HuH-7 (cell line): ENCODE measurements around the gene SF3B1.
"Not testable (repeated sequence)": the region's sequence is repeated elsewhere in the genome, so short reads cannot be mapped to it uniquely, and the experiment has no call there.

Experiments
- DNase-seq: peaks from one replicate; pipeline ENCODE4 v3.0.0; 2011; ENCODE audit warnings: low spot score

Gene SF3B1, protein sequence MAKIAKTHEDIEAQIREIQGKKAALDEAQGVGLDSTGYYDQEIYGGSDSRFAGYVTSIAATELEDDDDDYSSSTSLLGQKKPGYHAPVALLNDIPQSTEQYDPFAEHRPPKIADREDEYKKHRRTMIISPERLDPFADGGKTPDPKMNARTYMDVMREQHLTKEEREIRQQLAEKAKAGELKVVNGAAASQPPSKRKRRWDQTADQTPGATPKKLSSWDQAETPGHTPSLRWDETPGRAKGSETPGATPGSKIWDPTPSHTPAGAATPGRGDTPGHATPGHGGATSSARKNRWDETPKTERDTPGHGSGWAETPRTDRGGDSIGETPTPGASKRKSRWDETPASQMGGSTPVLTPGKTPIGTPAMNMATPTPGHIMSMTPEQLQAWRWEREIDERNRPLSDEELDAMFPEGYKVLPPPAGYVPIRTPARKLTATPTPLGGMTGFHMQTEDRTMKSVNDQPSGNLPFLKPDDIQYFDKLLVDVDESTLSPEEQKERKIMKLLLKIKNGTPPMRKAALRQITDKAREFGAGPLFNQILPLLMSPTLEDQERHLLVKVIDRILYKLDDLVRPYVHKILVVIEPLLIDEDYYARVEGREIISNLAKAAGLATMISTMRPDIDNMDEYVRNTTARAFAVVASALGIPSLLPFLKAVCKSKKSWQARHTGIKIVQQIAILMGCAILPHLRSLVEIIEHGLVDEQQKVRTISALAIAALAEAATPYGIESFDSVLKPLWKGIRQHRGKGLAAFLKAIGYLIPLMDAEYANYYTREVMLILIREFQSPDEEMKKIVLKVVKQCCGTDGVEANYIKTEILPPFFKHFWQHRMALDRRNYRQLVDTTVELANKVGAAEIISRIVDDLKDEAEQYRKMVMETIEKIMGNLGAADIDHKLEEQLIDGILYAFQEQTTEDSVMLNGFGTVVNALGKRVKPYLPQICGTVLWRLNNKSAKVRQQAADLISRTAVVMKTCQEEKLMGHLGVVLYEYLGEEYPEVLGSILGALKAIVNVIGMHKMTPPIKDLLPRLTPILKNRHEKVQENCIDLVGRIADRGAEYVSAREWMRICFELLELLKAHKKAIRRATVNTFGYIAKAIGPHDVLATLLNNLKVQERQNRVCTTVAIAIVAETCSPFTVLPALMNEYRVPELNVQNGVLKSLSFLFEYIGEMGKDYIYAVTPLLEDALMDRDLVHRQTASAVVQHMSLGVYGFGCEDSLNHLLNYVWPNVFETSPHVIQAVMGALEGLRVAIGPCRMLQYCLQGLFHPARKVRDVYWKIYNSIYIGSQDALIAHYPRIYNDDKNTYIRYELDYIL

GRCh38 chr2:197434541-197435513, at the start of gene SF3B1:
Gene SF3B1 (minus strand): TSS chr2:197435028. CDS start chr2:197434999, 29 bp downstream.
- peak; percentile 91 for DNase-seq

- DNase-seq: not testable (repeated sequence)
Measured at GRCh38 chr2:197484248-197484647, 49.4 kb upstream of the SF3B1 start.

GRCh38 chr2:197480165-197481036, 45.6 kb upstream of the SF3B1 start:
- DNase-seq: no peak

GRCh38 chr2:197477797-197478196, 43.0 kb upstream of the SF3B1 start:
- DNase-seq: no peak

DNA sequence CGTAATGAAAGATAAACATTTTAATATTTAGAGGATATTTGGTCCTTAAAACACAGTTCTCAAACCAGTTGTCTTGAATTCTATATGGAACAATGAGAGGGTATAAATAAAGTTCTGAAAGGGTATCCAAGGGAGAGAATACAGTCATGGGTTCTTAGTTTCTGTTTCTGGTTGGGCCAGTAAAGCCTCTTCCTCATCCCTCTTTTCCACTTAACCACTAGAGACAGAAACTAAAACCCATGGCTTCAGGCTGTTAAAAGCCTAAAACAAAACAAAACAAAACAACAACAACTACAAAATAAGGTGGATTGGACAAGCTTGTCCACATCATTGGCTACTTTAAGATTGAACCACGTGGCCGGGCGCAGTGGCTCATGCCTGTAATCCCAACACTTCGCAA, 37.3 kb upstream of the SF3B1 start:
- DNase-seq: no peak

GRCh38 chr2:197464175-197464574, 29.3 kb upstream of the SF3B1 start:
- DNase-seq: no peak

GRCh38 chr2:197461057-197461456, 26.2 kb upstream of the SF3B1 start:
- DNase-seq: no peak

GRCh38 chr2:197460649-197461048, 25.8 kb upstream of the SF3B1 start:
- DNase-seq: no peak

DNA sequence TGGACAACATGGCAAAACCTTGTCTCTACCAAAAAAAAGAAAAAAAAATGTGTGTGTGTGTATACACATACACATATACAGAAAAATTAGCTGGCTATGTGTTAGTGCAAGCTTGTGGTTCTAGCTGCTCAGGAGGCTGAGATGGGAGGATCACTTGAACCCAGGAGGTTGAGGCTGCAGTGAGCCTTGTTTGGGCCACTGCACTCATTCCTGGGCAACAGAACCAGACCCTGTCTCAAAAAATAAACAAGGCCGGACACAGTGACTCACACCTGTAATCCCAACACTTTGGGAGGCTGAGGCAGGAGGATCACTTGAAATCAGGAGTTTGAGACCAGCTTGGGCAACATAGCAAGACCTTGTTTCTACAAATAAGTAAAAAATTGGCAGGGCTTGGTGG, 20.6 kb upstream of the SF3B1 start:
- no peak for DNase-seq

- DNase-seq: no peak
Measured at GRCh38 chr2:197454923-197455322, 20.1 kb upstream of the SF3B1 start.

DNA sequence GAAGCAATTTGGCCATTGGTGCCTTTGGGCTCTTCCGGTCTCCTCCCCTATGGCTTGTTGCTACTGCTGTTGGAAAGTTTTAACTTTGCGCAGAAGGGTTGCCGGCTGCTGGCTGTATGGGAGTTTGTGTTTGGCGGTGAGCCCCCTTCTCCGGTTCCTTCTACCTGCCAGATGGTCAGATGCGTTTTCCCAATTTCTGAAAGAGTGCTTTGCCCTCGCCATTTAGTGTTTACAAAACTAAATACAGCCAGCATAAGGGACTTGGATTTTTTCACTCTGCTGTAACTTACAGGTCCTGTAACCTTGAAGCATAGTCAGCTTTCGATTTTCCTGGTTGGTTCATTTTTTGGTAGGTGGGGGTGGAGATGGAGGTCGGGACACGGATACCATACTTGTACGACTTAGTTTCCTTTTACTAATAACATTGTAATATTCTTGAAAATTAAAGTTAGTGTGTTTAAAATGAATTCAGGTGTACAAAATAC, 19.1 kb upstream of the SF3B1 start:
- DNase-seq: peak; percentile 28

DNA sequence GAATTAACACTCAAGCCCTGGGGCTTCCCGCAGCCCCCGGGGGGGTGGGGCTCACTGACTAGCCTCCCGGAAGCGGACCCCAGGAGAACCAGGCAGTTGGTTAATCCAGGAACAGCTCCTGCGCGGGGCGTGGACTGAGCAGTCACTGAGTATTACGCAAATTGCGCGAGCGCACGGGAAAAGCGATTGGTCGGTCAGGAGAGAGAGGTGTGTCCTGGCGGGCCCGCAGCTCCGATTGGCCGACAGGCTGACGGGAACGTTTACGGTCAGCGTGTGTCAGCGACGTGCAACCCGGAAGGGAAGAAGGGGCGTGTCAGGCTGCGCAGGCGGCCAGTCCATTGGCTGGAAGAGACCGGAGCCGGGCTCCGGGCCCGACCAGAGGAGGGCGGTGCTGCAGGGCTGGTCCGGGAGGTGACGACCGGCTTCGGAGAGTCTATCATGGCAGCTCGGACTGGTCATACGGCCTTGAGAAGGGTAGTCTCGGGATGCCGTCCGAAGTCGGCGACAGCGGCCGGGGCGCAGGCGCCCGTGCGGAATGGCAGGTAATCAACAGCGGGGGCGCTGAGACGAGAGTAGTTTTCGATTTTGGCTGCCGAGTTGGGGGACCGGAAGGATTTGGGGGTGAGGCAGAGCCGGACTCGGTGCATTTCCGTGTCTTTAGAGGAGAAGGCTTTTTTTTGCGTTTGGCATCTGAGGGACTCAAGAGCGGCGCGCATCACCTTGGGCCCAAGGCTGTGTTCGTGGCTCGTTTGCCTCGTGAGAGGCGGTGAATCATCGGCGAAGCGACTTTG, 18.5 kb upstream of the SF3B1 start, which contains the start of gene COQ10B:
Gene COQ10B (plus strand): TSS at position 430 of the 791 bp plus-strand sequence. CDS start 9 bp downstream, at position 439.
- DNase-seq: peak; percentile 84

GRCh38 chr2:197452754-197453122, 17.9 kb upstream of the SF3B1 start:
- DNase-seq: no peak

GRCh38 chr2:197450935-197451358, 16.1 kb upstream of the SF3B1 start:
- not testable (repeated sequence) for DNase-seq

DNA sequence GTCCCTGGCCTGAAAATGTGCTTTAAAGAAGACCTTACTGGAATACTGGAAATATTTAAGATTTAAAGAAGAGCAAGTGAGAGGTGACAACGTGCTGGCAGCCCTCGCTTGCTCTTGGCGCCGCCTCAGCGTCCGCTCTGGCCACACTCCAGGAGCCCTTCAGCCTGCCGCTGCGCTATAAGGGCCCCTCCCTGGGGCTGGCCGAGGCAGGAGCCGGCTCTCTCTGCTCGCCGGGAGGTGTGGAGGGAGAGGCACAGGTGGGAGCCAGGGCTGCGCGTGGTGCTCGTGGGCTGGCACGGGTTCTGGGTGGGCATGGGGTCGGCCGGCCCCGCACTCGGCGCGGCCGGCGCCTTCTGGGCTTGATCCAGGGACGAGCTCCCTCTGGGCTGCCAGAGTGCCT, 15.6 kb upstream of the SF3B1 start:
- no peak for DNase-seq

GRCh38 chr2:197446844-197447243, 12.0 kb upstream of the SF3B1 start:
- no peak for DNase-seq

DNA sequence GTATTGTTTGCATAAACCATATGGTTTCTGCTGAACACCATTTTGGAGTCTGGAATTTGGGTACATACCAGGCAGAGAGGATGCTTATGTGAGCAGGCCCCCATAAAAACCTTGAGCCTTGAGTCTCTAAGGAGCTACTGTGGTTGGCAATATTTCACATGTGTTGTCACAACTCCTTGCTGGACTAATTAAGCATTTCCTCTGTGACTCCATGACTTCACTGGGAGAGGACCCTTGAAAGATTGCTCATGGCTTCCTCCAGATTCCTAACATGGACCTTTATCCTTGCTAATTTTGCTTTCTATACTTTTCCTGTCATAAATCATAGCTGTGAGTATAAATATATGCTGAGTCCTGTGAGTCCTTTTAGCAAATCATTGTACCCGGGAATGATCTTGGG, 10.9 kb upstream of the SF3B1 start:
- DNase-seq: no peak

- no peak for DNase-seq
Measured at GRCh38 chr2:197442857-197443256, 8.0 kb upstream of the SF3B1 start.

DNA sequence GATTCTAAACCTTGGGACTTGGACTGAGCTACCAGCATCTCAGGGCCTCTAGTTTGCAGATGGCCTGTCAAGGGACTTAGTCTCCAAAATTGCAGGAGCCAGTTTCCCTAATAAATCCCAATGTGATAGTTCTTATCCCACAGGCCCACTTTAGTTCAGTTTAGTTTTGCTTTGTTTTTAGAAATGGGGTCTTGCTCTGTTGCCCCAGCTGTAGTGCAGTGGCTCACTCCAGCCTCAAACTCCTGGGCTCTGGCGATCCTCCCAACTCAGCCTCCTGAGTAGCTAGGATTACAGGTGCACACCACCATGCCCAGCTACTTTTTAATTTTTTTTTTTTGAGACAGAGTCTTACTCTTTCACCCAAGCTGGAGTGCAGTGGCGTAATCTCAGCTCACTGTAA, 2.6 kb upstream of the SF3B1 start:
- DNase-seq: no peak
